HTR-8/SVneo (cell line): ENCODE data around the gene HMCN2.
A peak's percentile ranks its signal among the peaks of the same experiment; 100 is the strongest.

Experiments used
- DNase-seq: peaks from one replicate; pipeline ENCODE4 v3.0.0; 2011; ENCODE audit warnings: low spot score, mixed read lengths; ENCODE audit not compliant: insufficient read length
- FAIRE-seq: peaks from 2 replicates; lab custom pipeline; 2011; peaks lifted over from hg19 to GRCh38; lab: Jason Lieb, UNC

Gene HMCN2

DNA sequence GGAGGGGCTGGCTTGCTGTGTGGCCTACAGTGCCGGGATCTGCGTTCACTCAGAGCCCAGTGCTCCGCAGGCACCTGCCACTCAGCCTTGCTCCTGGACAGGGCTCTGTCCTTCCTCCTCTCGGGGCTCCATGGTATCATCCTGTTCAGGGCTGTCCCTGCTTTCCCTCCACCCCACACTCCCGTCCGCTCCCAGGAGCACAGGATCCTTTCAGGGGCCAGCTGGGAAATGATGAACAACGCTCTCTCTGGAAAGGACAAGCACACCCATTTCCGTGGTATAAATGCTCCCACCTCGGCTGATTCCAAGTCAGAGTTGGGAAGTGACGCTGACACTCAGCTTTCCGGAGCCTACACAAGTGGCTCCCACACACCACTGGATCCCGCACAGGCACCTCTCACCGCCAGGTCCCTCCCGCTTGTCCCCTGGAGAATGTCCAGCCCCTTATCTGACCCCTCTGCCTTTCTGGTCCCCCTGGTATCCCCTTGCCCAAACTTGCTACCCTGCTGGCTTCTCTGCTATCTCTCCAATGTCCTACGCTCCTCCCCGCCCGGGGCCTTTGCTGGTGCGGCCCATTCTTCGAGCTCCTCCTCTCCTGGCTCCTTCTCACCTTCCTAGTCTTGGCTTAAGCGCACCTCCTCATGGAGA is 21.3 kb downstream of the HMCN2 start:
- no peak for DNase-seq
- FAIRE-seq: no peak

DNA sequence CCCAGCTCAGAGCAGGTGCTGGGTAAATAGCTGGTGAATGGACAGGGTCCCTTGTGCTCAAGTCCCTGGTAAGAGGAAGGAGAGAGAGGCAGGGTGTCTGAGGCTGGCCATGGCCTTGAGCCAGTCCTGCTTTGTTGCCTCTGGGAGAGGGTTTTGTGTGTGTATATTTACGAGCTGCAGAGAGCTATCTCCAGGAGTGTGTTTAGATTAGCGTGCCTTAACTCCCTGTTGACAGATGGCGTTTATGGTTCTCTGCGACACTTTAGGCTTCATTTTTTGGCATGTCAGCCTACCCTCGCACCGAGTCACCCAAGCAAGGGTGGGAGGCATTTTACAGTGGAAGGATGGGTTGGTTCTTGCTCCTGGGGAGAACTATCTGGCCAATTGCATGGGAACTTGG is 22.2 kb downstream of the HMCN2 start:
- FAIRE-seq (no peak), DNase-seq (no peak)

DNA sequence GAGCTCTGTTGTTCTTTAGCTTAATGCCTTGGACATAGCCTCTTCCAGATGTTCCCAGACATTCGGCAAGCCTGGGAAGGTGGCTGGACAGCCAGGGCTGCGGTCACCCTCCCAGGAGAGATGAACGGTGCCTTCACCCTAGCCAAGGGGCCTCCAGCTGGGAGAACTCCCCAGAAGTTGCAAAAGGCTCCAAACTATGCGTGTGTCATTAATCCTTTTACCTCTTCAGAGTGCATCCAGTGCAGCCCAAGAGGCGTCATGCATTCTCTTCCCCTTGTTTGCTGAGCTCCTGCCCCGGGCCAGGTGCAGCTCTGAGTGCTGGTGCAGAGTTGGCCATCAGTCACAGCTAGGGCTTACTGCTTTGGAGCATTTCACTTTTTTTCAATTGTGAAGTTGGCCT is 22.8 kb downstream of the HMCN2 start:
- DNase-seq: no peak
- no peak for FAIRE-seq

DNA sequence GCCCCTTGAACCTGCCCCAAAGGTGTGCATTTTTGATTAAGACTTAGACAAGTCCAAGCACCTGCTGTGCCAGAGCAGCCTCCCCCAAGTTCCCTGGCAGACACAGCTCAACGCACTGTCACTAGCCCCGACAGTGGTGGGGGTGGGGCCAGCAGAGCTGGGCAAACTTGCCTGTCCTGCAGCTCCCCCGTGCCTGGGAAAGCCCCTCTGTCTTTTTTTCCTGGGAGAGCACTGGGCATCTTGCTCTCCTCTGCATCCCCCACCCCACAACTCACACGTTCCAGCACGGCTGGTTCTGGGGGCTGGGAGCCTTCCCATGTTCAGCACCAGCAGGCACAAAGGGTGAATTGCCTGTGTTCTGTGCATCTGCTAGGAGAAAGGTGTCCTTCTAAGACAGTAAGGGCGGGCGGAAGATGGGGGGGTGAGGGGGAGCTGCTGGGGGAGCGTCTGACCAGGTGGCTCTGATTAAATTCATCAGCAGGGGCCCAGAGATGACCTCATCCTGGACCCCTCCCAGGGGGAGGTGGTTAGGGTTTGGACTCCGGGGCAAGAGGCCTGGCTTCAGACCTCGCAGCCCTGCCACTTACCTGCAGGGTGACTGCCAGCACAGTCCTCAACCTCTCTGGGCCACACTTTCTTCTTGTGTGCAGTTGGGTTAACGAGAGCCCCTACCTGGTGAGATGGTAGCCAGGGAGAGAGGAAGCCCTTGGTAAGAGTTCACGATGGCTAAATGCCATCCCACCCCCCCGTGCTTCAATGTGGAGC is 23.5 kb downstream of the HMCN2 start:
- DNase-seq: no peak
- no peak for FAIRE-seq

DNA sequence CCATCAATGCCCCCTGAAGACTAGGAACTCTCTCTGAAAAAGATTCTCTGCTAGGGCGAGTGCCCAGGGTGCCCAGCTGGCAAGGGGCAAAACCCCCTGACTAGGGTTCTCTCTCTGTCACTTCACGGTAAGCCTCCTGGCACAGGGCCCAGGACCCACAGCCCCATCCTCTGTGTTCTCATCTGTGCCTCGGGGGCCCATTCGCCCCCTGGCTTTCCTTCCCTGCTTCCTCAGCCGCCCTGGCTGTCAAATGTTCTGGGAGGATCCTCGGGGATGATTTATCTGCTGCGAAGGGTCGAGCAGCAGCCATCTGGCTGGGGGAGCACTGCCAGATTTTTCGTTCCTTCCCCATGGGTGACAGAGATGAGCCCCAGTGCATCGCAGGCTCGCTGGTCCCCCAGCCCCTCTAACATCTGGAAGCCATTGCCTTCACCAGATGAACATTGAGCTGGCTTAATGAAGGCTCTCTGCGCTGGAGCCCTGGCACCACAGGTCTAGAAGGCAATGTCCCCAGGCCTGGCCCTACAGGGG is 24.2 kb downstream of the HMCN2 start:
- FAIRE-seq (no peak), DNase-seq (no peak)

DNA sequence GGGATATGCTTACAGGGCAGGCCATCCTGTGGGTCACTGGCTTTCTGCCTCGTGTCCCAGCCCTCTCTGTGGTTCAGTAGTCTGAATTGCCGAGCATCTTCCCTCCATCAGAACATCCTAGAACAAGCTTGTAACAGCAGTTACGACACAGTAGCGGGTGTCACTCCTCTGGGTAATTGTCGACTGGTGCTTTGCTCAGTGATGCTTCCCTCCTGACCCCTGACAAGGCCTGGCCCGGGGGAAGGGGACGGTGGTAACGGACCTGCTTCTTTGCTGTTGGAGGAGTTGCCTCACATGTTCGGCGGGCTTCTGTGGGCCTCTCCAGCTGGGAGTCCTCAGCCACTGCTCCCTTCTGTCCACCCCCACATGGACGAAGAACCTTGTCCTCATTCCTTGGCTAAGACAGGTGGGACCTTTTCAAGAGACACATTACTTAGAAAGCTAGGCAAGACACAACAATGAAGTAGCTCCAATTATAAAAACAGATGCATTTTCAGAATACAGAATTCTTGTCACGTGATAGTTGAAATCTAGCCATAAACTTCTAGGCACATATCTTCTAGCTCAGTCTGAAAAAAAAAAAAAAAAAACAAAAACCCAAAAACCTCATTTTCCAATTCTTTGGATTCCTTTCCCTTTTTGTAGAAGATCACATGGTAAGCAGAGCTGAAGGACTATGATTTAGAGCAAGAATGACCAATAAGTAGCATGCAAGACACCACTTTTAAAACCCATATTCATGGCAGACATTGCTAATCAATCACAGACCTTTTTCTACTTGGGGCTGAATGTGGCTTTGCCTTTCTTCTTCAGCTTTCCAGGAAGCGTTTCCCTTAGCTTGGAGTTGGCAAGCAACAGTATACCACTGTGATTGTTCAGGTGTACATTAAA is 25.0 kb downstream of the HMCN2 start:
- no peak for FAIRE-seq
- DNase-seq: no peak

DNA sequence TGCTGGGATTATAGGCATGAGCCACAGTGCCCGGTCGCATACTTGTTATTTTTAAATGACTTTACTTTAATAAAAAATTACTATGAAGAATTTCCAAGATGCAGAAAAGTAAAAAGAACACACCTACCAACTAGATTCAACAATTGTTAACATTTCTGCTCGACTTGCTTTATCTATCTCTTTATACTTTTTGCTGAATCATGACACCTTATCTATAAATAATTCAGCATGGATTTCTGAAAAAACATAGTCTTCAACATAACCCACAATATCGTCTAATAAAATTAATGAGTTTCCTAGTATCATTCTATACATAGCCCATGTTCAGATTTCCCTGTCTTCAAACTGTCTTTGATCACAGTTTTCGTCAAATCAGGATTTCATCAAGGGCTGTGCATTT is 25.9 kb downstream of the HMCN2 start:
- DNase-seq: no peak
- FAIRE-seq: no peak

DNA sequence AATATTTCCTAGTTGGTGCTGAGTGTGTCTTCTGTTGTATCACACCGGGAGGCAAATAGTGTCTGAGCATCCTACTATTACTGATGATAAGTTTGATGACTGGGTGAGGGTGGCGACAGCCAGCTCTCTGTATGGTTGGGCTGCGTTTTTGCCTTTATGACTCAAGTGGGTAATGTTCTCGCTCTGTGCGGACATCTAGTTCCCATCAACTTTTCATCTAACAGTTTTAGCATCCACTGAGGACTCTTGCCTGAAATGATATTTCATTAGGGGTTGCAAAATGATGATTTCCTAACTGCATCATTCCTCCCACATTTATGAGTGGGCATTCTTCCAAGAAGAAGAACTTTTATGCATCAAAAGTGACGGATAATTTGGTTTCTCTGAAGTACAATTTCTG is 26.5 kb downstream of the HMCN2 start:
- DNase-seq (no peak), FAIRE-seq (no peak)

DNA sequence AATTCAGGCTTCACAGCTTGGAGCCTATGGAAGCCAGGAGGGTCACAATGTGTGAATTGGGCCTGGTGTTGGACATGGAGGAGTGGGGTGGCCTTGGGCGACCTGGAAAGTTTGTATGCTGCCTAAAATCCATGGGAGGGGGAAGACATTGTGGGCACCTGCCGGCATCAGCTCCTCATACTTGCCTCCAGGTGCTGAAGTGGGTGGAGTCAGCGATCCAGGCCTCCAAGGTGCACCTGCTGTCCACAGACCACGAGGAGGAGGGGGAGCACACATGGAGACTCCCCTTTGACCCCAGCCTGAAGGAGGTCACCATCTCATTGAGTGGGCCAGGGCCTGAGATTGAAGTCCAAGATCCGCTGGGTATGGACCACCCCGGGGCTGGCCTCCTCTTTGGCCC is 29.1 kb downstream of the HMCN2 start:
- DNase-seq (no peak), FAIRE-seq (no peak)

DNA sequence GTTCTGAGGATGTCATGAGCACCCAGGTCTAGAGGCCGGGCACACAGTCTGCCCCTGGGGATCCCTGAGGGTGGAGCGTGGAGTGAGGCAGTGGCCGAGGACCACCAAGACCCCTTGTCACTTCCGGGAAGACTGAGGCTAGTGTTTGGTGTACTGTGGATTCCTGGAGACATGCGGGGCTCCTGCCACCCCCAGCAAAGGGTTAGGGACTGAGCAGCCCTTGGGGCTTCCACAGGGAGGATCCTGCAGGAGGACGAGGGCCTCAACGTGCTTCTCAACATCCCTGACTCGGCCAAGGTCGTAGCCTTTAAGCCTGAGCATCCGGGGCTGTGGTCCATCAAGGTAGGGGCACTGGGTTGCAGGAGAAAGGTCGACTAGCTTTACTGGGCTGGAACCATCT is 29.9 kb downstream of the HMCN2 start:
- no peak for DNase-seq
- no peak for FAIRE-seq

DNA sequence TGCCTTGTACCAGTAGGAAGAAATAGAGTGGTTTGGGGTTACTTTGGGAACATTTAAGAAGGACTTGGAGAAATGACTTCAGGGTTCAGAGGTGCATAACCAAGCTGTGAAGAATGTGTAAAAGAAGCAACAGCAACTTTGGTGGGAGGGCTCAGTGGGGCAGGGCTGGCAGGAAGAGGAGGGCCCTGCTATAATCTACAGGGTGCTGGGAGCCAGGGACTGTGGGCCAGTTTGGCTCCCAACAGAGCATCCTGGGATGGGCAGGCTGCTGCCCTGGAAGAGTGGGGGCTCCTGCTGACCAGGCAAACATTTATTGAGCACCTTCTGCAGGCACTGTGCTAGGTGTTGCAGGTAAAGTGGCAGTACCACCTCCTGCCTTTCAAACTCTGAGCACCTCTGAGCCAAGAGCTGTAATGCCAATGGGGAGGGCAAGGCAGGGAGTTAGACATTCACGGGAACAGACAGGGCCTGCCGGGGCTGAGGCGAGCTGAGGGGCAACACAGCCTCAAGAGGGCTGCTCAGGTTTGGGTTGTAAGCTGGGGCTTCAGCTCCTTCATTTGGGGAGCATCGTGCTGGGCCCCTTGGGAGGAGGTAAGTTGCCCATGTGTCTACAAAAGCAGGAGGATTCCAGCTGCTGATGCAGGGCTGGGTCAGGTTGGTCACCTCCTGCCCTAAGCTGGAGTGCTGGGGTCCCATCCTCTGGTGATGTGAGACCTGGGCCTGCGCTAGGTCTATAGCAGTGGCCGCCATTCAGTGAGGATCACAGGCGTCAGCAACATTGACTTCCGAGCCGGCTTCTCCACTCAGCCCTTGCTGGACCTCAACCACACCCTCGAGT is 30.6 kb downstream of the HMCN2 start:
- DNase-seq (no peak), FAIRE-seq (no peak)

DNA sequence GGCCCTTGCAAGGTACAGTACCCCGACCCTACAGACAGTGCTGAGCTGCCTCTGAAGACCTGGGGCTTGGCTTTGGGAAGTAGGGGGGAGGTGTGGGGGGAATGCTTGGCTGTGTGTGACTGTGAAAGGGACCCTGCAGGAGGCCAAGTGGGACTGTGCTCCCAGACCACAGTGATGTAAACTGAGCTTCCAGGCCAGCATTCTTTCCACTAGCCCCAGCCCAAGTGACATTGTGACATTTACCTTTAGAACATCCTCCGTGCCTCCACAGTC is 31.2 kb downstream of the HMCN2 start:
- no peak for DNase-seq
- FAIRE-seq: no peak

DNA sequence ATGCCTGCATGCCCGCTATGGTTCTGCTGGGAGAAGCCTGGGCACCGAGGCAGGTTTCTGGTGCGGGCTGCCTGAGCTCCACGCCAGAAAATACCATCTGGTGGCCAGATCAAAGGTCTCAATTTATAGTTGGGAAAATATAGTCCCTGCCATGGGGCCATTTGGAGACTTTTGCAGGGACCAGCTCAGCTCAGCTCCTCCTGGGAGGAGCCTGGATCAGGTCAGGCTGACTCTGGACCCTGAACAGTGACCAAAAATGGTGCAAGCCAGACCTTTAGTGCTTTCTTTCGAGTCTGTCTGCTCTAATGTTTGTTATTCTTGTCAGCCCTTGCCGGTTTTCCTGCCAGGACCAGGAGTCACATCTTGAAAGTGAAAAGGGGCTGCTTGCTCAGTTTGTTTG is 31.8 kb downstream of the HMCN2 start:
- no peak for DNase-seq
- no peak for FAIRE-seq

DNA sequence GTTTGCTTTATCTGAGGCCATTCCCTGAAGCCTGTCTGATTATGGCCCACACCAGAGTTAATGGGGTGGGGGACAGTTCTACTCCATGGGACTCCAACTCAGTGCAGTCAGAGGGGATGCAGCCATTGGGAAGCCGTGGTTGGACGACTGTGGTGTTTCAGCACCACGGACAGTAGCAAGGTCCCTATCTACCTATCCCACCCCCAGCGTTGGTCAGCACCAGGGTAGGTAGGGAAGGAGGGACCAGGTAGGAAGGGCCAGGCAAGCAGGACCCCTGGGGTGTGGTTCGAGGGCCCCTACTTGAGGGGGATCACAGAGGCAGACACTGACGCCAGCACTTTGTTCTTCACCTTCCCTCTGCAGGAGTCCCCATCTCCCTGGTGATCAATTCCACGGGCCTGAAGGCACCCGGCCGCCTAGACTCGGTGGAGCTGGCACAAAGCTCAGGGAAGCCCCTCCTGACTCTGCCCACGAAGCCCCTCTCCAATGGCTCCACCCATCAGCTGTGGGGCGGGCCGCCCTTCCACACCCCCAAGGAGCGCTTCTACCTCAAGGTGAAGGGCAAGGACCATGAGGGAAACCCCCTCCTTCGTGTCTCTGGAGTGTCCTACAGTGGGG is 33.2 kb downstream of the HMCN2 start:
- DNase-seq (peak; percentile 20), FAIRE-seq (no peak)

DNA sequence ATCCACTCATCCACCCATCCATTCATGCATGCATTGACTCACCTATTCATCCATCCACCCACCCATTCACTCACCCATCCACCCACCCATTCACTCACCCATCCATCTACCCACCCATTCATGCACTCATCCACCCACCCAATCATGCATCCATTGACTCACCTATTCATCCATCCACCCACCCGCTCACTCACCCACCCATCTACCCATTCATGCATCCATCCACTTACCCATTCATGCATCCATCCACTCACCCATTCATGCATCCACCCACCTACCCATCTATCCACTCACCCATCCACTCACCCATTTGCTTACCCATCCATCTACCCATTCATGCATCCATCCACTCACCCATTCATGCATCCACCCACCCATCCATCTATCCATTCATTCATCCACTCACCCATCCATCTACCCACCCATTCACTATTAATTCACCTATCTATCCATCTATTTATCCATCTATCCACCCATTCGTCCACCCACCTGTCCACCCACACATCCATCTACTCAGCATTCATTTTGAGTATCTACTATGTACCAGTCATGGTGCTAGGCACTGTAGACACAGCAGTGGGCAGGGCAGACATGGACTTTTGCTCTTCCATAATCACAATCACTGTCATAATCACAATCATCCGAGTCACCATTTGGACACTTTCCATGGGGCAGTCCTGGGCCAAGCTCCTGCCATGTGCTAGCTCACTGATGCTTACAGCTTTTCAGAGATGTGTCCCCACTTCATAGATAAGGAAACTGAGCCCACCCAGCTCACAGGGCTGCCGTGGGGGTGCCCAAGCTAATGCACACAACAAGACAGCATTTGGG is 34.4 kb downstream of the HMCN2 start:
- FAIRE-seq (no peak), DNase-seq (no peak)

DNA sequence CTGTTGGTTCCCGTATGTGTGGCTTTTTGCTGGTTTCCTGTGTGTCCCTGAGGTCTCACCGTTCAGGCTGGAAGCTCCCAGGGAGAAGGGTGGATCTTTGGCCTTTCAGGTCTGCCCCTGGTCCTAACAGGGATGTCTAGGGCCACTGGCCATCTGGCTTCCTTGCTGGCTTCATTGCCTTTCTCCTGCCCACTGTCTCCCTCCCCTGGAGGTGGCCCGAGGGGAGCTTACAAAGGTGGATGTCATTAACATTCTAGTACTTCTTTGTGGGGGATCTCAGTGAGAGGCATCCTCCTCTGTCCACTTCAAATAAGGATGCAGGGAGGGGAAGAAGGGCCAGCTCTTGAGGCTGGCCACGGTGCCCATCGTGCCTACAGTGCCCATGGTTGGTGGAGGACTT is 35.2 kb downstream of the HMCN2 start:
- FAIRE-seq (no peak), DNase-seq (no peak)

DNA sequence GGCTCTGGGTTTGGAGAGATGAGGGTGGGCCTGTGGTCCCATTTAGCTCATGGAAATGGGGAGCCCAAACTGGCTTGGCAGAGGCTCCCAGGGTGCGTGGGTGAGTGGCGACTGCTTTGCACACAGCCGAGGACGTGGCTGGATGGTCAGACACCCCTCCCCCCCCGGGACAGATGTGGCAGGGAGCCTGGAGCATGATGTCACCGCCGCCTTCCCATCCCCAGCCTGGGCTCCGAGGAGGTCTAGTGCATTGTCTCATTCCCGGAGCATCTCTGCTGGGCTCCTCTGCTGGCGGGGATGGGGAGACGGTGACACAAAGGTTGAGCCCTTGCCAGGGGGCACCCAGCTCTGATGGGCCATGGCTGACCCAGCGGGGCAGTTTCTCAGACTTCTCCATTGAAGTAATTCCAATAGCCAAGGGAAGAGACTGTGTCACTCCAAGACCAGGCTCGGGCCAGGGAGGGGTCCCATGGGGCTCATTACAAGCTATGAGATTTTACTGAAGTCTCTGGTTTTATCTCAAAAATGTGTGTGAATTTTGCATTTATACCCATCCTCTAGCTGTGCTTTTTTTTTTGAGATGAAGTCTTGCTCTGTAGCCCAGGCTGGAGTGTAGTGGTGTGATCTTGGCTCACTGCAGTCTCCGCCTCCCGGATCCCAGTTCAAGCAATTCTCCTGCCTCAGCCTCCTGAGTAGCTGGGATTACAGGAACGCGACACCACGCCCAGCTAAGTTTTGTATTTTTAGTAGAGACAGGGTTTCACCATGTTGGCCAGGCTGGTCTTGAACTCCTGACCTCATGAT is 36.1 kb downstream of the HMCN2 start:
- no peak for DNase-seq
- no peak for FAIRE-seq
